ENCODE data around the gene LRRK1. TPM values are rescaled to one million over a fixed set of nuclear protein-coding genes. Genes with fewer than 3 reads are reported as not detected.

The LRRK1 gene
- total and polyA plus RNA-seq, 2 experiments from 2014 or later = 2.6 to 4.5 TPM

- no peaks in the 10 kb centered on the region for H3K27me3 ChIP-seq (ENCODE audit: insufficient read depth)
- H2AFZ ChIP-seq = 0 out of 2 replicates have a peak overlapping the region, but pooled peaks have one; percentile 69
- DNase-seq (ENCODE audit: low spot score) = no peak
- ATAC-seq = peak; percentile 72
- Mint-ChIP-seq H3K36me3 (ENCODE audit: low read depth) (no peaks in the 10 kb centered on the region), H3K4me3 (no peak overlapping the region), H3K4me1 (peaks cover 7% of the 10 kb centered on the region), H3K9me3 (no peaks in the 10 kb centered on the region), H3K27ac (no peak overlapping the region), H3K27me3 (ENCODE audit: insufficient read depth, low read depth, poor library complexity) (peaks cover 1% of the 10 kb centered on the region)
- no peaks in the 10 kb centered on the region for H3K79me2 ChIP-seq (replicated peaks; ENCODE audit: insufficient read depth)
- no peak overlapping the region for H3K4me3 ChIP-seq
- peaks cover 8% of the 10 kb centered on the region; the same call in 1 of the 2 replicates for H3K9me2 ChIP-seq (ENCODE audit: insufficient read depth)
- no peaks in the 10 kb centered on the region; the same call in 1 of the 2 replicates for H3K4me1 ChIP-seq (ENCODE audit: insufficient read depth)
- H3K36me3 ChIP-seq (ENCODE audit: insufficient read depth) = no peaks in the 10 kb centered on the region
- H3K27ac ChIP-seq (ENCODE audit: low read depth) = no peak overlapping the region
- H3K4me2 ChIP-seq = no peak overlapping the region
- H3F3A ChIP-seq (replicated peaks; ENCODE audit: low read depth) = no peaks in the 10 kb centered on the region
- TF ChIP-seq NANOG (IDR thresholded peaks at IDR 0.05; ENCODE audit: borderline replicate concordance) (no peak), CREB1 (CRISPR knock-in tag; IDR thresholded peaks at IDR 0.05; ENCODE audit: low read depth) (no peak), EZH2 (IDR thresholded peaks at IDR 0.05; ENCODE audit: low read depth, unreplicated experiment) (no peak), ETS1 (IDR thresholded peaks at IDR 0.05) (no peak), CTCF (conservative IDR thresholded peaks at IDR 0.05; ENCODE audit: low read depth in 2 of 2) (no peak), JUNB (IDR thresholded peaks at IDR 0.05; ENCODE audit: unreplicated experiment) (no peak), POLR2AphosphoS5 (IDR thresholded peaks at IDR 0.05; ENCODE audit: low read depth) (no peak), ZNF114 (CRISPR knock-in tag; IDR thresholded peaks at IDR 0.05) (no peak), STAT1 (IDR thresholded peaks at IDR 0.05; ENCODE audit: unreplicated experiment) (no peak), ZNF331 (CRISPR knock-in tag; IDR thresholded peaks at IDR 0.05; ENCODE audit: low read depth) (no peak), EZH2phosphoT487 (IDR thresholded peaks at IDR 0.05; ENCODE audit: unreplicated experiment) (no peak)
- TF ChIP-seq, protein P1, sequence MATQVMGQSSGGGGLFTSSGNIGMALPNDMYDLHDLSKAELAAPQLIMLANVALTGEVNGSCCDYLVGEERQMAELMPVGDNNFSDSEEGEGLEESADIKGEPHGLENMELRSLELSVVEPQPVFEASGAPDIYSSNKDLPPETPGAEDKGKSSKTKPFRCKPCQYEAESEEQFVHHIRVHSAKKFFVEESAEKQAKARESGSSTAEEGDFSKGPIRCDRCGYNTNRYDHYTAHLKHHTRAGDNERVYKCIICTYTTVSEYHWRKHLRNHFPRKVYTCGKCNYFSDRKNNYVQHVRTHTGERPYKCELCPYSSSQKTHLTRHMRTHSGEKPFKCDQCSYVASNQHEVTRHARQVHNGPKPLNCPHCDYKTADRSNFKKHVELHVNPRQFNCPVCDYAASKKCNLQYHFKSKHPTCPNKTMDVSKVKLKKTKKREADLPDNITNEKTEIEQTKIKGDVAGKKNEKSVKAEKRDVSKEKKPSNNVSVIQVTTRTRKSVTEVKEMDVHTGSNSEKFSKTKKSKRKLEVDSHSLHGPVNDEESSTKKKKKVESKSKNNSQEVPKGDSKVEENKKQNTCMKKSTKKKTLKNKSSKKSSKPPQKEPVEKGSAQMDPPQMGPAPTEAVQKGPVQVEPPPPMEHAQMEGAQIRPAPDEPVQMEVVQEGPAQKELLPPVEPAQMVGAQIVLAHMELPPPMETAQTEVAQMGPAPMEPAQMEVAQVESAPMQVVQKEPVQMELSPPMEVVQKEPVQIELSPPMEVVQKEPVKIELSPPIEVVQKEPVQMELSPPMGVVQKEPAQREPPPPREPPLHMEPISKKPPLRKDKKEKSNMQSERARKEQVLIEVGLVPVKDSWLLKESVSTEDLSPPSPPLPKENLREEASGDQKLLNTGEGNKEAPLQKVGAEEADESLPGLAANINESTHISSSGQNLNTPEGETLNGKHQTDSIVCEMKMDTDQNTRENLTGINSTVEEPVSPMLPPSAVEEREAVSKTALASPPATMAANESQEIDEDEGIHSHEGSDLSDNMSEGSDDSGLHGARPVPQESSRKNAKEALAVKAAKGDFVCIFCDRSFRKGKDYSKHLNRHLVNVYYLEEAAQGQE (IDR thresholded peaks at IDR 0.05; ENCODE audit: unreplicated experiment) = no peak
- TF ChIP-seq, protein P2, sequence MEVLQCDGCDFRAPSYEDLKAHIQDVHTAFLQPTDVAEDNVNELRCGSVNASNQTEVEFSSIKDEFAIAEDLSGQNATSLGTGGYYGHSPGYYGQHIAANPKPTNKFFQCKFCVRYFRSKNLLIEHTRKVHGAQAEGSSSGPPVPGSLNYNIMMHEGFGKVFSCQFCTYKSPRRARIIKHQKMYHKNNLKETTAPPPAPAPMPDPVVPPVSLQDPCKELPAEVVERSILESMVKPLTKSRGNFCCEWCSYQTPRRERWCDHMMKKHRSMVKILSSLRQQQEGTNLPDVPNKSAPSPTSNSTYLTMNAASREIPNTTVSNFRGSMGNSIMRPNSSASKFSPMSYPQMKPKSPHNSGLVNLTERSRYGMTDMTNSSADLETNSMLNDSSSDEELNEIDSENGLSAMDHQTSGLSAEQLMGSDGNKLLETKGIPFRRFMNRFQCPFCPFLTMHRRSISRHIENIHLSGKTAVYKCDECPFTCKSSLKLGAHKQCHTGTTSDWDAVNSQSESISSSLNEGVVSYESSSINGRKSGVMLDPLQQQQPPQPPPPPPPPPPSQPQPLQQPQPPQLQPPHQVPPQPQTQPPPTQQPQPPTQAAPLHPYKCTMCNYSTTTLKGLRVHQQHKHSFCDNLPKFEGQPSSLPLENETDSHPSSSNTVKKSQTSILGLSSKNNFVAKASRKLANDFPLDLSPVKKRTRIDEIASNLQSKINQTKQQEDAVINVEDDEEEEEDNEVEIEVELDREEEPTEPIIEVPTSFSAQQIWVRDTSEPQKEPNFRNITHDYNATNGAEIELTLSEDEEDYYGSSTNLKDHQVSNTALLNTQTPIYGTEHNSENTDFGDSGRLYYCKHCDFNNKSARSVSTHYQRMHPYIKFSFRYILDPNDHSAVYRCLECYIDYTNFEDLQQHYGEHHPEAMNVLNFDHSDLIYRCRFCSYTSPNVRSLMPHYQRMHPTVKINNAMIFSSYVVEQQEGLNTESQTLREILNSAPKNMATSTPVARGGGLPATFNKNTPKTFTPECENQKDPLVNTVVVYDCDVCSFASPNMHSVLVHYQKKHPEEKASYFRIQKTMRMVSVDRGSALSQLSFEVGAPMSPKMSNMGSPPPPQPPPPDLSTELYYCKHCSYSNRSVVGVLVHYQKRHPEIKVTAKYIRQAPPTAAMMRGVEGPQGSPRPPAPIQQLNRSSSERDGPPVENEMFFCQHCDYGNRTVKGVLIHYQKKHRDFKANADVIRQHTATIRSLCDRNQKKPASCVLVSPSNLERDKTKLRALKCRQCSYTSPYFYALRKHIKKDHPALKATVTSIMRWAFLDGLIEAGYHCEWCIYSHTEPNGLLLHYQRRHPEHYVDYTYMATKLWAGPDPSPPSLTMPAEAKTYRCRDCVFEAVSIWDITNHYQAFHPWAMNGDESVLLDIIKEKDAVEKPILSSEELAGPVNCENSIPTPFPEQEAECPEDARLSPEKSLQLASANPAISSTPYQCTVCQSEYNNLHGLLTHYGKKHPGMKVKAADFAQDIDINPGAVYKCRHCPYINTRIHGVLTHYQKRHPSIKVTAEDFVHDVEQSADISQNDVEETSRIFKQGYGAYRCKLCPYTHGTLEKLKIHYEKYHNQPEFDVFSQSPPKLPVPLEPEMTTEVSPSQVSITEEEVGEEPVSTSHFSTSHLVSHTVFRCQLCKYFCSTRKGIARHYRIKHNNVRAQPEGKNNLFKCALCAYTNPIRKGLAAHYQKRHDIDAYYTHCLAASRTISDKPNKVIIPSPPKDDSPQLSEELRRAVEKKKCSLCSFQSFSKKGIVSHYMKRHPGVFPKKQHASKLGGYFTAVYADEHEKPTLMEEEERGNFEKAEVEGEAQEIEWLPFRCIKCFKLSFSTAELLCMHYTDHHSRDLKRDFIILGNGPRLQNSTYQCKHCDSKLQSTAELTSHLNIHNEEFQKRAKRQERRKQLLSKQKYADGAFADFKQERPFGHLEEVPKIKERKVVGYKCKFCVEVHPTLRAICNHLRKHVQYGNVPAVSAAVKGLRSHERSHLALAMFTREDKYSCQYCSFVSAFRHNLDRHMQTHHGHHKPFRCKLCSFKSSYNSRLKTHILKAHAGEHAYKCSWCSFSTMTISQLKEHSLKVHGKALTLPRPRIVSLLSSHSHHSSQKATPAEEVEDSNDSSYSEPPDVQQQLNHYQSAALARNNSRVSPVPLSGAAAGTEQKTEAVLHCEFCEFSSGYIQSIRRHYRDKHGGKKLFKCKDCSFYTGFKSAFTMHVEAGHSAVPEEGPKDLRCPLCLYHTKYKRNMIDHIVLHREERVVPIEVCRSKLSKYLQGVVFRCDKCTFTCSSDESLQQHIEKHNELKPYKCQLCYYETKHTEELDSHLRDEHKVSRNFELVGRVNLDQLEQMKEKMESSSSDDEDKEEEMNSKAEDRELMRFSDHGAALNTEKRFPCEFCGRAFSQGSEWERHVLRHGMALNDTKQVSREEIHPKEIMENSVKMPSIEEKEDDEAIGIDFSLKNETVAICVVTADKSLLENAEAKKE (CRISPR knock-in tag; IDR thresholded peaks at IDR 0.05) = no peak
- no peaks in the 10 kb centered on the region for H4K20me1 ChIP-seq (replicated peaks; ENCODE audit: insufficient read depth)
Observed at GRCh38 chr15:100986158-100986896, 67.2 kb downstream of the LRRK1 start.

Data from GM23338 (cell line).